Mesenchymal stem cell (in vitro differentiated cells and primary cell): ENCODE measurements around the gene ISM2.

ENCODE experiments used
- DNase-seq: peaks from one replicate; pipeline ENCODE4 v3.0.0-alpha.2; 2013
- H2AFZ ChIP-seq: one replicate; pipeline ENCODE4 v1.6.1; 2013; ENCODE audit warnings: low read depth, mild to moderate bottlenecking, control low read depth, inconsistent platforms, low read length, moderate library complexity
- H2AK5ac ChIP-seq: 2 replicates; pipeline ENCODE4 v1.6.1; 2013; ENCODE audit warnings: low read length, moderate library complexity, mild to moderate bottlenecking, inconsistent platforms; ENCODE audit not compliant: severe bottlenecking
- H2BK120ac ChIP-seq: one replicate; pipeline ENCODE4 v1.6.1; 2013; ENCODE audit warnings: low read depth, mild to moderate bottlenecking, inconsistent platforms, low read length, moderate library complexity
- H2BK12ac ChIP-seq, 2 experiments: one replicate each; pipeline ENCODE4 v1.6.1; 2013; ENCODE audit warnings: inconsistent platforms in 2 of 2, low read length in 2 of 2, mild to moderate bottlenecking in 2 of 2, moderate library complexity in 2 of 2, control low read depth in 1 of 2
- H2BK15ac ChIP-seq: one replicate; pipeline ENCODE4 v1.6.1; 2013; ENCODE audit warnings: mild to moderate bottlenecking, low read depth, inconsistent platforms; ENCODE audit not compliant: poor library complexity, severe bottlenecking
- H2BK5ac ChIP-seq: 2 replicates; pipeline ENCODE4 v1.6.1; 2013; ENCODE audit warnings: low read depth, mild to moderate bottlenecking, low read length, control low read depth, inconsistent platforms; ENCODE audit not compliant: poor library complexity, severe bottlenecking
- H3K14ac ChIP-seq, 2 experiments: one replicate each; pipeline ENCODE4 v1.6.1; 2013; ENCODE audit warnings: inconsistent platforms in 2 of 2, low read length in 2 of 2, control low read depth in 1 of 2, mild to moderate bottlenecking in 1 of 2, moderate library complexity in 1 of 2
- H3K18ac ChIP-seq, 2 experiments: one replicate each; pipeline ENCODE4 v1.6.1; 2013; ENCODE audit warnings: inconsistent platforms in 2 of 2, low read length in 2 of 2, control low read depth in 1 of 2, low read depth in 1 of 2, mild to moderate bottlenecking in 1 of 2
- H3K23ac ChIP-seq, 2 experiments: one replicate each; pipeline ENCODE4 v1.6.1; 2013; ENCODE audit warnings: inconsistent platforms in 2 of 2, low read length in 2 of 2, mild to moderate bottlenecking in 2 of 2, moderate library complexity in 2 of 2, control low read depth in 1 of 2
- H3K27ac ChIP-seq: 2 replicates; pipeline ENCODE4 v1.5.1; 2013; ENCODE audit warnings: mild to moderate bottlenecking, moderate library complexity, low read length, control low read depth, inconsistent platforms; ENCODE audit not compliant: poor library complexity, severe bottlenecking
- H3K27me3 ChIP-seq, 2 experiments: 2 replicates each; pipeline versions ENCODE4 v1.6.1 to v1.7.0; 2013; ENCODE audit warnings: low read length in 2 of 2, mild to moderate bottlenecking in 2 of 2, moderate library complexity in 2 of 2, control low read depth in 1 of 2, inconsistent platforms in 1 of 2; ENCODE audit not compliant: control insufficient read depth in 1 of 2, insufficient read depth in 1 of 2
- H3K36me3 ChIP-seq, 2 experiments: 2 replicates each; pipeline versions ENCODE4 v1.6.1 to v1.7.0; 2013; ENCODE audit warnings: low read length in 2 of 2, control low read depth in 1 of 2, inconsistent platforms in 1 of 2, low read depth in 1 of 2, mild to moderate bottlenecking in 1 of 2; ENCODE audit not compliant: insufficient read depth in 2 of 2, control insufficient read depth in 1 of 2
- H3K4ac ChIP-seq, 2 experiments: one replicate each; pipeline ENCODE4 v1.6.1; 2013; ENCODE audit warnings: inconsistent platforms in 2 of 2, low read length in 2 of 2, mild to moderate bottlenecking in 2 of 2, moderate library complexity in 2 of 2, control low read depth in 1 of 2, low read depth in 1 of 2
- H3K4me1 ChIP-seq: 2 replicates; pipeline ENCODE4 v1.6.1; 2013; ENCODE audit warnings: low read depth, low read length, control low read depth; ENCODE audit not compliant: control insufficient read depth, insufficient read depth
- H3K4me2 ChIP-seq: 2 replicates; pipeline ENCODE4 v1.6.1; 2013; ENCODE audit warnings: low read length, mild to moderate bottlenecking, inconsistent platforms; ENCODE audit not compliant: poor library complexity, severe bottlenecking
- H3K4me3 ChIP-seq, 2 experiments: 2 replicates each; pipeline versions ENCODE4 v1.5.1 to v1.7.0; 2013; ENCODE audit warnings: low read length in 2 of 2, mild to moderate bottlenecking in 2 of 2, control low read depth in 1 of 2, low read depth in 1 of 2; ENCODE audit not compliant: insufficient read depth in 1 of 2
- H3K79me1 ChIP-seq: replicated peaks from 2 replicates; pipeline ENCODE4 v1.6.1; 2013; ENCODE audit warnings: mild to moderate bottlenecking, control low read depth, low read length, inconsistent platforms; ENCODE audit not compliant: poor library complexity, severe bottlenecking
- H3K9ac ChIP-seq: 2 replicates; pipeline ENCODE4 v1.7.0; 2013; ENCODE audit warnings: mild to moderate bottlenecking, low read length, moderate library complexity
- H3K9me3 ChIP-seq: 2 replicates; pipeline ENCODE4 v1.7.0; 2013; ENCODE audit warnings: mild to moderate bottlenecking, low read length; ENCODE audit not compliant: control insufficient read depth
- H4K8ac ChIP-seq: one replicate; pipeline ENCODE4 v1.6.1; 2013; ENCODE audit warnings: inconsistent platforms, mild to moderate bottlenecking, low read length, moderate library complexity
- H4K91ac ChIP-seq: one replicate; pipeline ENCODE4 v1.6.1; 2013; ENCODE audit warnings: mild to moderate bottlenecking, low read length, inconsistent platforms
- WGBS: methylation state at CpG from one replicate; pipeline ENCODE4 v1.1.7; 2013; ENCODE audit warnings: mixed read lengths; 5-methylcytosine and 5-hydroxymethylcytosine counted together

ISM2 gene

DNA sequence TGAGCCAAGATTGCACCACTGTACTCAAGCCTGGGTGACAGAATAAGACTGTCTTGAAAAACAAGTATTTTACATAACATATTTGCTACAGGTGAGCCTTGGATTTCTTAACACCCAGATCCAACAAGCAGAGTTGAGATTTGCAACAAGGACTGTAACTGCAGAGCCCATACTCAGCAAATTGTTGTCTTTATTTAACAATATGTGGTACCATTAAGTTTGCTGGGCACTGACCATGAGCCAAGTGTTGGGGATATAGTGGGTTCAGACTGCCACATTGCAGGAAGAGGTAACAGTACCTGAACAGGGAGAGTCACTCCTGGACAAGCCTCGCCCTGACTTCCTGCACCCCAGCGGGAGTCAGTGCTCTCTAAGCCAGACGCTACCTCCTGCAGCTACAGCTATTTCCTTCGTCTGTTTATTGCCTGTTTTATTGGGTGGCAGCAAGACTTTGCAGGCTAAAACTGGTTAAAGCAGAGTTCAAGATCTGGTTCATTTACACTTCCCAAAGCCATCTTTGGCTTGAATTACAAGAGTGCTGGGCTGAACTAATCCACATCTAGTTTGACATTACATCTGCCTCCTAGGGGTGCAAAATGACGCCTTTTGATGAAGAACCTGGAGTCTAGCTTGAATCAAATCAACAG is 28.3 kb downstream of the ISM2 start:
- Histone ChIP-seq H3K27ac (no peak overlapping the region), H3K4me2 (no peak overlapping the region), H3K23ac (no peak overlapping the region), H3K36me3 (peaks cover 25 to 41% of the 10 kb centered on the region in 2 experiments), H3K18ac (no peak overlapping the region), H3K4me3 (no peak overlapping the region), H3K79me1 (peaks cover 2% of the 10 kb centered on the region), H3K4ac (no peak overlapping the region), H2AFZ (no peak overlapping the region), H2BK120ac (no peak overlapping the region), H3K9ac (no peak overlapping the region), H4K91ac (no peak overlapping the region), H3K4me1 (peaks cover 2% of the 10 kb centered on the region), H2BK15ac (no peak overlapping the region), H4K8ac (no peak overlapping the region), H2AK5ac (no peak overlapping the region), H2BK12ac (no peak overlapping the region), H3K14ac (no peak overlapping the region), H2BK5ac (no peak overlapping the region), H3K9me3 (no peaks in the 10 kb centered on the region), H3K27me3 (peaks cover 22 to 26% of the 10 kb centered on the region in 2 experiments)
- DNase-seq: no peak
- WGBS: 76% methylated on average over 5 of the region's 5 CpGs

DNA sequence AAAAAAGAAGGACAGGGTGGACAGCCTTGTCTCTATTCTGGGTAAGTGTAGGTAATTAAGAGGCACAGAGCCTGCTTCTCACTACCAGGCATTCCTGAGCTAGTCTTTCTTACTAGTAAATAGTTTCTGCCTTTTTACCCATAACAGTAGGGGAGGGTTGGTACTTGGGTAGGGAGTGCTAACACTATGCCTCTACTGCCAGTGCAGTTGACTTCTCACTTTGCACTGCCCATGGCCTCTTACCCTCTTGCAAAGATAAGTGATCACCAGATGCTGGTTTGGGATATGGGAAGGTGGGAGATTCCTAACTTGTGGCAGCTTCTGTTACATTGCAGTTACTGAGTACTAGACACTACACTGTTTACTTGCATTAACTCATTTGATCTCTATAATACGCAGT is 29.1 kb downstream of the ISM2 start:
- peaks cover 5% of the 10 kb centered on the region for H3K79me1 ChIP-seq
- H3K4me2 ChIP-seq: no peak overlapping the region
- H3K9ac ChIP-seq: no peak overlapping the region
- H3K18ac ChIP-seq: no peak overlapping the region
- peaks cover 2% of the 10 kb centered on the region for H3K4me1 ChIP-seq
- no peak overlapping the region for H3K27ac ChIP-seq
- H3K23ac ChIP-seq: no peak overlapping the region
- DNase-seq: no peak
- H4K8ac ChIP-seq: no peak overlapping the region
- H3K36me3 ChIP-seq: peaks cover 28 to 49% of the 10 kb centered on the region in 2 experiments
- no peak overlapping the region for H2AFZ ChIP-seq
- peaks cover 14 to 18% of the 10 kb centered on the region in 2 experiments for H3K27me3 ChIP-seq
- no peaks in the 10 kb centered on the region for H3K9me3 ChIP-seq
- H3K14ac ChIP-seq: no peak overlapping the region
- H2BK5ac ChIP-seq: no peak overlapping the region
- no peak overlapping the region for H4K91ac ChIP-seq
- no peak overlapping the region for H2BK12ac ChIP-seq
- H3K4ac ChIP-seq: no peak overlapping the region
- H2BK15ac ChIP-seq: no peak overlapping the region
- H3K4me3 ChIP-seq: no peak overlapping the region
- H2AK5ac ChIP-seq: peak overlapping the region; percentile 43
- no peak overlapping the region for H2BK120ac ChIP-seq
- 100% methylated on average over 1 of the region's 1 CpG for WGBS

DNA sequence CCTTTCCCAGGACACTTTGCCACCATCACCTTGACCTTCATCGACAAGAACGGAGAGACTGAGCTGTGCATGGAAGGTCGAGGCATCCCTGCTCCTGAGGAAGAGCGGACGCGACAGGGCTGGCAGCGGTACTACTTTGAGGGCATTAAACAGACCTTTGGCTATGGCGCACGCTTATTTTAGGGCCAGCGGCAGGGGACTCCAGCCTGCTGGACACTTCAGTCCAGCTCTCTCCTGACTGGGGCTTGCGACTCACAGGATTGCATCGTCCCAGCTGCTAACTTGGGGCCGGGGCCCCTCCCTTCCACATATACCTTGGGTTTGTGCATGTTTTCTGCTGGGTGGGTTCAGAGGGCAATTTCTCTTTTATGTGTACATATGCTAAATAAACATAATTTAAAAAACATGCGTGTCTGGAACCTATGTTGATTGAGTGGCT is 29.5 kb downstream of the ISM2 start:
- H2BK15ac ChIP-seq: no peak overlapping the region
- H2AFZ ChIP-seq: no peak overlapping the region
- H3K4me3 ChIP-seq: no peak overlapping the region
- H3K36me3 ChIP-seq: peaks cover 31 to 54% of the 10 kb centered on the region in 2 experiments
- no peak overlapping the region for H4K91ac ChIP-seq
- H3K27ac ChIP-seq: no peak overlapping the region
- H3K9me3 ChIP-seq: no peaks in the 10 kb centered on the region
- peaks cover 9% of the 10 kb centered on the region for H3K79me1 ChIP-seq
- no peak overlapping the region for H2BK120ac ChIP-seq
- no peak overlapping the region for H3K4me2 ChIP-seq
- H2AK5ac ChIP-seq: no peak overlapping the region
- no peak overlapping the region for H3K9ac ChIP-seq
- 90% methylated on average over 12 of the region's 14 CpGs for WGBS
- no peak overlapping the region for H3K18ac ChIP-seq
- no peak overlapping the region for H2BK5ac ChIP-seq
- H3K23ac ChIP-seq: no peak overlapping the region
- no peak overlapping the region for H4K8ac ChIP-seq
- H3K4ac ChIP-seq: no peak overlapping the region
- H3K4me1 ChIP-seq: peaks cover 2% of the 10 kb centered on the region
- no peak overlapping the region for H3K14ac ChIP-seq
- H2BK12ac ChIP-seq: no peak overlapping the region
- no peak for DNase-seq
- peaks cover 10 to 14% of the 10 kb centered on the region in 2 experiments for H3K27me3 ChIP-seq

DNA sequence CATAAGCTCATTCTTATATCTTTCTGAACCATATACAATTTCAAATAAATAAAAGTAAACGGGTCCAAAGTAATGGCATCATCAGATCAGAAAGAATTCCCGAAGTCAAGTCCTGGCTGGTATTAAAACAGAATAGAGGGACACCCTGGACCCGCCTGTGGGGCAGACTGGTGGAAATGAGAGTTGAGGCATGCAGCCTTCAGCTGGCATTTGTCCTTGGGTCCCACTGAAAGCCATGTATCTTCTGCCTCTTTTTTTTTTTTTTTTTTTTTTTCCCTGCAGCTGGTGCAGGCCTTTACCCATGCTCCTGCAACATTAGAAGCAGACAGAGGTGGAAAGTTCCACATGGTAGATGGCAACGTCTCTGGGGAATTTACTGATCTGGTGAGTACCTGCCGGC is 30.8 kb downstream of the ISM2 start:
- no peak overlapping the region for H3K23ac ChIP-seq
- peaks cover 13% of the 10 kb centered on the region for H3K79me1 ChIP-seq
- peaks cover 42 to 67% of the 10 kb centered on the region in 2 experiments for H3K36me3 ChIP-seq
- H2BK120ac ChIP-seq: no peak overlapping the region
- H2BK12ac ChIP-seq: no peak overlapping the region
- H3K9ac ChIP-seq: no peak overlapping the region
- 98% methylated on average over 4 of the region's 5 CpGs for WGBS
- peaks cover 2% of the 10 kb centered on the region for H3K4me1 ChIP-seq
- DNase-seq: no peak
- H4K8ac ChIP-seq: no peak overlapping the region
- no peak overlapping the region for H3K18ac ChIP-seq
- H2BK15ac ChIP-seq: no peak overlapping the region
- H3K4me3 ChIP-seq: no peak overlapping the region
- no peak overlapping the region for H3K27ac ChIP-seq
- no peak overlapping the region for H2AK5ac ChIP-seq
- H2BK5ac ChIP-seq: no peak overlapping the region
- peaks cover 4 to 5% of the 10 kb centered on the region in 2 experiments for H3K27me3 ChIP-seq
- H3K4me2 ChIP-seq: no peak overlapping the region
- no peaks in the 10 kb centered on the region for H3K9me3 ChIP-seq
- no peak overlapping the region for H3K4ac ChIP-seq
- no peak overlapping the region for H4K91ac ChIP-seq
- no peak overlapping the region for H3K14ac ChIP-seq
- no peak overlapping the region for H2AFZ ChIP-seq
